ENCODE results near the gene VMO1.

The VMO1 gene

DNA sequence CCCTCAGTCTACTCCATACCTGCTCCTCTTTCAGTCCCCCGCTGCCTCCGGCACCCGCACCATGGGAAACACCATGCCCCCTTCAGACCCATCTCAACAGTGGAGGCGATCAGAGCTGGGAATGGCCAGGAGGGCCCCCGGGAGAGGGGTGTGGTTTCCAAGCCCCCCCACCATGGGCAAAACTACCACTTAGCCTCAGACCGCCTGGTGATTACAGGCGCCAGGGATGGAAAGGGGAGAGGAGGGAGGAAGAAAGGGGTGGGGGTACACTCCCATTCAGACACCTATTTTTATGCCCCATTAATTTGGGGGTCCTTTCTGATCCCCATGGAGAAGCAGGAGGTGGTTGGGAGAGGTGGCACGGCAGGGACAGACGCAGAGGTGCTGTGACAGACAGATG is 16.1 kb upstream of the VMO1 start, which contains the start of gene C17orf114:
C17orf114 (minus strand) TSS at position 101 of the 400 bp plus-strand sequence.
- no peak within 1 kb of the TSS for H3K4me3 ChIP-seq (ENCODE audit: low read depth in 1 of 2, low read length in 2 of 2)

DNA sequence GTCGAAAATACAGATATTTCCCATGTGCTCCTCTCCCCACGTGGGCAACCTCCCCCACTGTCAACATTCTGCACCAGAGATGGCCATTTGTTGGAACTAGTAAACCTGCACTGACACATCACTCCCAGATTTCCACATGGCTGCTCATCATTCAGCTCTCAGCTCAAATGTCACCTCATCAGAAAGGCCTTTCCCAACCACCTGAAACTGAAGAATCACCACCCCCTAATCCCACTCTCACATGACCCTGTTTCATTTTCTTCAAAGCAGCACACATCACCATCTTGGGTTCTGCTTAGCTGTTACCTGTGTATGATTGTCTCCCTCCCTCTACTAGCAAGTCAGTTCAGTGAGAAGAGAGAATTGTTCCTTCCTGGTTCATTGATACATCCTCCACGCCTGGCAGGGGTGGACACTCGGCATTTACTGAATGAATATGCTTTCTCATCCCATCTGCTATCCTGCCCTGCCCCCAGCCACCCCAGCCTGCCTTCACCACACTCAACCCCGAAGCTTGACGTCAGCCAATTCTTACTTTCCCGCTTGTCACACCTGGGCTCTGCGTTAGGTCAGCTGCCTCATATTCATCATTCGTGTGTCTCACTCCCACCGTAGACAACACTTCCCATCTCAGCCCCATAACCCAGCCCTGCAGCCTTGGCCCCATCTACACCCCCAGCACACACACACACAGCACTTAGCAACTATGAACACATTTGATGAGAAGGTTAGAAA is 14.5 kb upstream of the VMO1 start:
- no peak overlapping the region for H3K27ac ChIP-seq (ENCODE audit: low read depth, low read length)
- H3K36me3 ChIP-seq (ENCODE audit: control insufficient read depth in 1 of 2, insufficient read depth in 2 of 2, low read length in 2 of 2) = peaks cover 8 to 18% of the 10 kb centered on the region in 2 donors
- H3K9ac ChIP-seq (ENCODE audit: low read depth in 1 of 2, low read length in 2 of 2) = no peak overlapping the region
- H3K27me3 ChIP-seq (ENCODE audit: control insufficient read depth in 1 of 2, insufficient read depth in 2 of 2, low read length in 2 of 2) = no peaks in the 10 kb centered on the region
- H3K9me3 ChIP-seq (ENCODE audit: control insufficient read depth in 1 of 2, low read length in 2 of 2) = no peaks in the 10 kb centered on the region
- H3K4me3 ChIP-seq (ENCODE audit: low read depth in 1 of 2, low read length in 2 of 2) = no peak overlapping the region
- peaks cover 9 to 10% of the 10 kb centered on the region in 2 donors for H3K4me1 ChIP-seq (ENCODE audit: control insufficient read depth in 1 of 2, insufficient read depth in 2 of 2, low read length in 2 of 2)

More for the DNA sequence above, 16.1 kb upstream of the VMO1 start, which contains the start of gene C17orf114:
- no peaks in the 10 kb centered on the region for H3K27me3 ChIP-seq (ENCODE audit: control insufficient read depth in 1 of 2, insufficient read depth in 2 of 2, low read length in 2 of 2)
- H3K4me1 ChIP-seq (ENCODE audit: control insufficient read depth in 1 of 2, insufficient read depth in 2 of 2, low read length in 2 of 2) = peaks cover 7 to 8% of the 10 kb centered on the region in 2 donors
- no peak within 1 kb of the TSS for H3K27ac ChIP-seq (ENCODE audit: low read depth, low read length)
- peaks cover 8 to 18% of the 10 kb centered on the region in 2 donors for H3K36me3 ChIP-seq (ENCODE audit: control insufficient read depth in 1 of 2, insufficient read depth in 2 of 2, low read length in 2 of 2)
- no peak within 1 kb of the TSS for H3K9ac ChIP-seq (ENCODE audit: low read depth in 1 of 2, low read length in 2 of 2)
- no peaks in the 10 kb centered on the region for H3K9me3 ChIP-seq (ENCODE audit: control insufficient read depth in 1 of 2, low read length in 2 of 2)

DNA sequence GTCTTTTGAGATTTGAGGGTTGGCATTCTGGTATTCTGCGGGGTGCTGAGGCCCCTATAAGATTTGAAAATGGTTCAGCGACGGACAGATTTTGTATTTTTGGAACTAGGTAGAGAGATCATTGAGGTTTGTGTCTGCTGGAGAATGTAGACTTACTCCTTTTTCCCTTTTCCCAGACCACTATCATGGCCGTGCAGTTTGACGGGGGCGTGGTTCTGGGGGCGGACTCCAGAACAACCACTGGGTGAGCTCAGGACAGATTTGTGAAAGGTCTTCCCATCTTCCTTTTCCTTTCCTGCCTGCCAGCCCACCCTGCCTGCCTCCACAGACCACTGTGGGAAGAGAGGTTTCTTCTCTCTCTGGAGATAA is 10.4 kb upstream of the VMO1 start:
- H3K27me3 ChIP-seq (ENCODE audit: control insufficient read depth in 1 of 2, insufficient read depth in 2 of 2, low read length in 2 of 2) = no peaks in the 10 kb centered on the region
- H3K4me3 ChIP-seq (ENCODE audit: low read depth in 1 of 2, low read length in 2 of 2) = peak overlapping the region; percentile 98 to 100
- peak overlapping the region; percentile 37 for H3K27ac ChIP-seq (ENCODE audit: low read depth, low read length)
- no peaks in the 10 kb centered on the region for H3K9me3 ChIP-seq (ENCODE audit: control insufficient read depth in 1 of 2, low read length in 2 of 2)
- peaks cover 9 to 10% of the 10 kb centered on the region in 2 donors for H3K4me1 ChIP-seq (ENCODE audit: control insufficient read depth in 1 of 2, insufficient read depth in 2 of 2, low read length in 2 of 2)
- H3K36me3 ChIP-seq (ENCODE audit: control insufficient read depth in 1 of 2, insufficient read depth in 2 of 2, low read length in 2 of 2) = peaks cover 8 to 18% of the 10 kb centered on the region in 2 donors
- peak overlapping the region; percentile 81 to 97 for H3K9ac ChIP-seq (ENCODE audit: low read depth in 1 of 2, low read length in 2 of 2)

DNA sequence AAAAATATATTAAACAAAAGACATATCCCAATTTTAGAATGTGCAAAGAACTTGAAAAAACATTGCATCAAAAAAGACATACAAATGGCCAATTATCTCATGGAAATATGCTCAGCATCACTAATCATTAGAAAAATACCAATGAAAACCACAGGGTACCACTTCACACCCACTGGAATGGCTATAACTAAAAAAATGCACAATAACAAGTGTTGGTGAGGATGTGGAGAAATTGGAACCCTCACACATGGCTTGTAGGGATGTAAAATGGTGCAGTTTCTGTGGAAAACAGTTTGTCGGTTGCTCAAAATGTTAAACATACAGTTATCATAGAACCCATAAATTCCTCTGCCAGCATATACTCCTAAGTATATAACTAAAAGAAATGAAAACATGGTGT is 9.0 kb upstream of the VMO1 start:
- Histone ChIP-seq H3K36me3 (ENCODE audit: control insufficient read depth in 1 of 2, insufficient read depth in 2 of 2, low read length in 2 of 2) (peaks cover 8 to 18% of the 10 kb centered on the region in 2 donors), H3K4me1 (ENCODE audit: control insufficient read depth in 1 of 2, insufficient read depth in 2 of 2, low read length in 2 of 2) (peaks cover 13% of the 10 kb centered on the region in 2 donors), H3K9ac (ENCODE audit: low read depth in 1 of 2, low read length in 2 of 2) (no peak overlapping the region), H3K4me3 (ENCODE audit: low read depth in 1 of 2, low read length in 2 of 2) (peak overlapping the region; percentile 98 to 100), H3K27me3 (ENCODE audit: control insufficient read depth in 1 of 2, insufficient read depth in 2 of 2, low read length in 2 of 2) (no peaks in the 10 kb centered on the region), H3K9me3 (ENCODE audit: control insufficient read depth in 1 of 2, low read length in 2 of 2) (no peaks in the 10 kb centered on the region), H3K27ac (ENCODE audit: low read depth, low read length) (no peak overlapping the region)

DNA sequence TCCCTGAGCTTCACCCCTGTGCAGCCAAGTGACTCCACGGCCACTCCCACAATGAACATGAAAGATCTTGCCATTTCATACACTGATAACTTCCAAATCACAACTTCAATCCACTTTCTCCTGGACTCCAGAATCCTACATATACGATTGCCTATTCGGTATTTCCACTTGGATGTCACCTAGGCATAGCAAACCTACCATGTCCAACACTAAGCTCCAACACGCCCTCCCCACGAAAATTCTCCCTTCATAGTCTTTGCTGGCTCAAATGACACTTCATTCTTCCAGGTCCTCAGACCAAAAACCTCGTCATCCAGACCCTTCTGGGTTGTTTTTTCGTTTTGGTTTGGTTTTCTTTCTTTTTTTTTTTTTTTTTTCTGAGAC is 4.5 kb upstream of the VMO1 start:
- peak overlapping the region; percentile 92 for H3K27ac ChIP-seq (ENCODE audit: low read depth, low read length)
- H3K4me1 ChIP-seq (ENCODE audit: control insufficient read depth in 1 of 2, insufficient read depth in 2 of 2, low read length in 2 of 2) = peaks cover 20 to 27% of the 10 kb centered on the region in 2 donors
- H3K27me3 ChIP-seq (ENCODE audit: control insufficient read depth in 1 of 2, insufficient read depth in 2 of 2, low read length in 2 of 2) = no peaks in the 10 kb centered on the region
- H3K4me3 ChIP-seq (ENCODE audit: low read depth in 1 of 2, low read length in 2 of 2) = peak overlapping the region; percentile 73 to 86
- peaks cover 0 to 2% of the 10 kb centered on the region in 2 donors for H3K36me3 ChIP-seq (ENCODE audit: control insufficient read depth in 1 of 2, insufficient read depth in 2 of 2, low read length in 2 of 2)
- peak overlapping the region; percentile 88 to 90 for H3K9ac ChIP-seq (ENCODE audit: low read depth in 1 of 2, low read length in 2 of 2)
- no peaks in the 10 kb centered on the region for H3K9me3 ChIP-seq (ENCODE audit: control insufficient read depth in 1 of 2, low read length in 2 of 2)

DNA sequence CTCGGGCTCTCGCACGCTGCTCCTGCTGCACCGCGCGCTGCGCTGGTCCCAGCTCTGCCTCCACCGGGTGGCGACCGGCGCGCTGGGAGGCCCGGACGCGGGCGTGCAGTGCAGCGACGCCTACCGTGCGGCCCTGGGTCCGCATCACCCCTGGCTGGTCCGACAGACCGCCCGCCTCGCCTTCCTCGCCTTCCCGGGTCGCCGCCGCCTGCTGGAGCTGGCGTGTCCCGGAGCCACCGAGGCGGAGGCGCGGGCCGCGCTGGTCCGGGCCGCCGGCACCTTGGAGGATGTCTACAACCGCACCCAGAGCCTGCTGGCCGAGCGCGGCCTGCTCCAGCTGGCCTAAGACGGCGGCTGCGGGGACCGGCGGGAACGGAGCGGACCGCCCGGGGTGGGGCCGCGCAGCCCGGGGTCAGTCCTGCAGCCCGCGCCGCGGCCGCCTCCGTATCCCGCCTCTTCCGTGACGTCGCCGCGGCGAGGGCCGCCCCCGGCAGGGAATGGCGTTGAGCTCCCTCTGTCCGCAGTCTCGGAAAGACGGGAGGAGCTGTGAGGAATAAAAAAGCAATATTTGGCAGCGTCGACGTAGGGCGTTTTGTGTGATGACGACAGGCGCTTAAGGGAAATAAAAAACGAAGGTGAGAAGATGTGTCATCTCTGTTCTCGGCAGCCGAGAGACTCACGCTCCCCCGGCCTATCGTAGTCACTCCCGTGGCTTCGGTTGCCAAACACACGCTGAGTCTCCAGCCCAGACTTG is 4.0 kb upstream of the VMO1 start:
- H3K4me1 ChIP-seq (ENCODE audit: control insufficient read depth in 1 of 2, insufficient read depth in 2 of 2, low read length in 2 of 2) = peaks cover 21 to 31% of the 10 kb centered on the region in 2 donors

DNA sequence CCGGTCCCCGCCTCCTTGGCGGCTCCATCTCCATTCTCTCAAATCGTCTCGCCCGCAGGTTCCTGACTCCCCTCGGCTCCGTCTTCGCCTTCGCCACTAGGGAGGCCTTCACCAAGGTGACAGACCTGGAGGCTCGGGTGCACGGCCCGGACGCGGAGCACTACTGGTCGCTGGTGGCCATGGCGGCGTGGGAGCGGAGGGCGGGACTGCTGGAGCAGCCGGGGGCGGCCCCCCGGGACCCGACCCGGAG is 3.5 kb upstream of the VMO1 start:
- no peaks in the 10 kb centered on the region for H3K9me3 ChIP-seq (ENCODE audit: control insufficient read depth in 1 of 2, low read length in 2 of 2)
- H3K4me3 ChIP-seq (ENCODE audit: low read depth in 1 of 2, low read length in 2 of 2) = peak overlapping the region; percentile 73 to 86
- H3K4me1 ChIP-seq (ENCODE audit: control insufficient read depth in 1 of 2, insufficient read depth in 2 of 2, low read length in 2 of 2) = peaks cover 21 to 31% of the 10 kb centered on the region in 2 donors
- H3K27me3 ChIP-seq (ENCODE audit: control insufficient read depth in 1 of 2, insufficient read depth in 2 of 2, low read length in 2 of 2) = no peaks in the 10 kb centered on the region
- peak overlapping the region; percentile 92 for H3K27ac ChIP-seq (ENCODE audit: low read depth, low read length)
- H3K36me3 ChIP-seq (ENCODE audit: control insufficient read depth in 1 of 2, insufficient read depth in 2 of 2, low read length in 2 of 2) = peaks cover 0 to 3% of the 10 kb centered on the region in 2 donors
- H3K9ac ChIP-seq (ENCODE audit: low read depth in 1 of 2, low read length in 2 of 2) = peak overlapping the region; percentile 88 to 90

More for the DNA sequence above, 4.0 kb upstream of the VMO1 start:
- Histone ChIP-seq H3K9ac (ENCODE audit: low read depth in 1 of 2, low read length in 2 of 2) (peak overlapping the region; percentile 88 to 90), H3K27me3 (ENCODE audit: control insufficient read depth in 1 of 2, insufficient read depth in 2 of 2, low read length in 2 of 2) (no peaks in the 10 kb centered on the region), H3K9me3 (ENCODE audit: control insufficient read depth in 1 of 2, low read length in 2 of 2) (no peaks in the 10 kb centered on the region), H3K36me3 (ENCODE audit: control insufficient read depth in 1 of 2, insufficient read depth in 2 of 2, low read length in 2 of 2) (peaks cover 0 to 3% of the 10 kb centered on the region in 2 donors), H3K27ac (ENCODE audit: low read depth, low read length) (peak overlapping the region; percentile 92), H3K4me3 (ENCODE audit: low read depth in 1 of 2, low read length in 2 of 2) (peak overlapping the region; percentile 73 to 86)

DNA sequence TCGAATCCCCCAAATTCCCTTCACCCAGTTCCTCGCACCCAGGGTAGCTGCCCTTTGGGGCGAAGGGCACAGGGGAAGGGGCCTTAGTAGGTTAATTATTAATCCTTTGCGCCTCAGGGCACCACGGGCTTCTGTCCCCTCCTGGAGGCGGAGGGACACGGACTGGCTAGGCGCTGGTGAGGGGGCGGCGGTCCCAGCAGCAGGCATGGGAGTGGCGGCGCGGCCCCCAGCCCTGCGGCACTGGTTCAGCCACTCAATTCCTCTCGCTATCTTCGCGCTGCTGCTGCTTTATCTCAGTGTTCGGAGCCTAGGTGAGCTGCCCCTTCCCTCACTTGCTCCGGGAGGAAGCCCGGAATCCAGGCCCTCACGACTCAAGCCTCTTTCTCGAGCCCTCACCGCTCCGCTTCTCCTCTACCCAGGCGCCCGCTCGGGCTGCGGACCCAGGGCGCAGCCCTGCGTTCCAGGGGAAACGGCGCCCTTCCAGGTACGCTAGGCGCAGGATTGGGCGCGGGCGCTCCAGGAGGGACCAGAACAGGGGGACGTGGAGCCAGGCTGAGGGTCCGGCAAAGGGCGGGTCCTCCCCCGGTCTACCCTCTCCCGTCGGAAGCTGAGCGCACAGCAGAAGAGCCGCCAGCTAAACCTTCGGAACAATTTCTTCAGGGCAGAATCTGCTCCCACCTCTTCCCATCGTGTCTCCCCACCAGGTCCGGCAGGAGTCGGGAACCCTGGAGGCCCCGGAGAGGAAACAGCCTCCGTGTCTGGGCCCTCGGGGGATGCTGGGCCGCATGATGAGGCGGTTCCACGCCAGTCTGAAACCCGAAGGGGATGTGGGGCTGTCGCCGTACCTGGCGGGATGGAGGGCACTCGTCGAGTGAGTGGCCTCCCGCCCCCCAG is 2.9 kb upstream of the VMO1 start, which contains the start of gene GLTPD2:
GLTPD2 (plus strand) TSS at position 158 of the 894 bp plus-strand sequence; CDS start at position 206, 48 bp downstream.
- Histone ChIP-seq H3K27me3 (ENCODE audit: control insufficient read depth in 1 of 2, insufficient read depth in 2 of 2, low read length in 2 of 2) (no peaks in the 10 kb centered on the region), H3K4me1 (ENCODE audit: control insufficient read depth in 1 of 2, insufficient read depth in 2 of 2, low read length in 2 of 2) (peaks cover 21 to 31% of the 10 kb centered on the region in 2 donors), H3K36me3 (ENCODE audit: control insufficient read depth in 1 of 2, insufficient read depth in 2 of 2, low read length in 2 of 2) (peaks cover 0 to 3% of the 10 kb centered on the region in 2 donors), H3K9ac (ENCODE audit: low read depth in 1 of 2, low read length in 2 of 2) (peak within 1 kb of the TSS; percentile 88 to 90), H3K9me3 (ENCODE audit: control insufficient read depth in 1 of 2, low read length in 2 of 2) (no peaks in the 10 kb centered on the region), H3K27ac (ENCODE audit: low read depth, low read length) (peak within 1 kb of the TSS; percentile 92), H3K4me3 (ENCODE audit: low read depth in 1 of 2, low read length in 2 of 2) (peak within 1 kb of the TSS; percentile 73 to 86)

DNA sequence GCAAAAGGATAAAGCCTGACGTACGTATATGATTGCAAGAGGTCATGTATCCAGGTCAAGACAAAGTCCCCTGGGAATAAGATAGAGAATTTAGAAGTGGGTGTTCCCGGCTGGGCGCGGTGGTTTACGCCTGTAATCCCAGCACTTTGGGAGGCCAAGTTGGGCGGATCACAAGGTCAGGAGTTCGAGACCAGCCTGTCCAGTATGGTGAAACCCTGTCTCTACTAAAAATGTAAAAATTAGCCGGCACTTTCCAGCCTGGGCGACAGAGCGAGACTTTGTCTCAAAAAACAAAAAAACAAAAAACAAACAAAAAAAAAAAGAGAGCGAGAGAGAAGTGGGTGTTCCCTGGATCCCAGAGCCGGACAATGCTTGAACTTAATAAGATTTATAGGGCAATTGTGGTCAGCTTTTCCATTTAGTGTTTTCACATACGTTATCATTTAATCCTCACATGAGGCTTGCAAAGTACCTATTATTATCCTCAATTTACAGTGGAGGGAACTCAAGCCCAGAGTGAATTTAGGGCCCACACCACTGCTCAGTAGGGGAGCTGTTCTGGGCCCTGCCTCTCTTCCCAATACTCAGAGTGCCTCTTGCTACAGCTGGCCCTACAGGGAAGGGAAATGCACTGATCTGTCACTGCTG is 2.1 kb upstream of the VMO1 start:
- Histone ChIP-seq H3K27me3 (ENCODE audit: control insufficient read depth in 1 of 2, insufficient read depth in 2 of 2, low read length in 2 of 2) (no peaks in the 10 kb centered on the region), H3K9me3 (ENCODE audit: control insufficient read depth in 1 of 2, low read length in 2 of 2) (no peaks in the 10 kb centered on the region), H3K27ac (ENCODE audit: low read depth, low read length) (peak overlapping the region; percentile 20), H3K36me3 (ENCODE audit: control insufficient read depth in 1 of 2, insufficient read depth in 2 of 2, low read length in 2 of 2) (peaks cover 0 to 3% of the 10 kb centered on the region in 2 donors), H3K9ac (ENCODE audit: low read depth in 1 of 2, low read length in 2 of 2) (peak overlapping the region; percentile 88 to 90), H3K4me3 (ENCODE audit: low read depth in 1 of 2, low read length in 2 of 2) (peak overlapping the region; percentile 73 to 86), H3K4me1 (ENCODE audit: control insufficient read depth in 1 of 2, insufficient read depth in 2 of 2, low read length in 2 of 2) (peaks cover 21 to 31% of the 10 kb centered on the region in 2 donors)

Measured in duodenal mucosa (tissue), 2 donors.